Inferior parietal cortex (tissue), 1 donor: ENCODE measurements around the gene KIRREL3.

Source experiments
- DNase-seq: peaks from one replicate; pipeline ENCODE4 v3.0.0-alpha.2; 2016; ENCODE audit errors: extremely low spot score

KIRREL3 gene

DNA sequence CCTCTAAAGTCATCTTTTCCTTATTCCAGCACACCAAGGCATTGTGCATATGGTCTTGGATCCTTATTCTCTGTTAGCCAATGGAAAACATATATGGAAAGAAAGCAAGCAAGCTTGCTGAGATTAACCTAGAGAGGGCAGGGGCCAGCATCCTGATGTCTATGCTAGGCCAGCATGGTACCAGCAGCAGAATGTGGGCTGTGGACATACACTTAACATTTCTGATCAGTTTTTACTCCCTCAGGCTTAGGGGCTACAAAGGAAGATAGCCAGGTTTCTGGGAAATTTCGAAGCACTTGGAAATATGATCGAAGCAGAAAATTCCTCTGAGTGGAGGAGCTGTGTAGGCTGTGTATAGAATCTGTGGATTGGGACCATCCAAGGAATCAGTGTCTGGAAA is 578.1 kb downstream of the KIRREL3 start:
- DNase-seq: no peak

DNA sequence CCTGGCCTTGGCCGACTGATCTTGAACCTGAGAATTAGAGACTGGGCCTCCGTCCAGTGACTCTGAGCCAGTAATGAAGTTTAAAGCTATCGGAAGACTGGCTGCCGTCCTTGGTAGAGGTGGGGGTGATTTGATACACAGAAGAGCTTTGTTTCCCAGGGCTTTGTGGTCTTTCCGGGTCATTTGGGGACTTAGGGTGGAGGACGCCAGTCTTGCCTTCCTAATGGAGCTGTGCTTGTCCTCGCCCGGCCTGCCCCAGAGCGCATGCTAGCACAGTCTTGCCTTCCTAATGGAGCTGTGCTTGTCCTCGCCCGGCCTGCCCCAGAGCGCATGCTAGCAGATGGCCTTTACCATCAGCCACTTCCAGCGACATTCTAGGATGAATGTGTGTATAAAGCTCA is 579.3 kb downstream of the KIRREL3 start:
- no peak for DNase-seq

DNA sequence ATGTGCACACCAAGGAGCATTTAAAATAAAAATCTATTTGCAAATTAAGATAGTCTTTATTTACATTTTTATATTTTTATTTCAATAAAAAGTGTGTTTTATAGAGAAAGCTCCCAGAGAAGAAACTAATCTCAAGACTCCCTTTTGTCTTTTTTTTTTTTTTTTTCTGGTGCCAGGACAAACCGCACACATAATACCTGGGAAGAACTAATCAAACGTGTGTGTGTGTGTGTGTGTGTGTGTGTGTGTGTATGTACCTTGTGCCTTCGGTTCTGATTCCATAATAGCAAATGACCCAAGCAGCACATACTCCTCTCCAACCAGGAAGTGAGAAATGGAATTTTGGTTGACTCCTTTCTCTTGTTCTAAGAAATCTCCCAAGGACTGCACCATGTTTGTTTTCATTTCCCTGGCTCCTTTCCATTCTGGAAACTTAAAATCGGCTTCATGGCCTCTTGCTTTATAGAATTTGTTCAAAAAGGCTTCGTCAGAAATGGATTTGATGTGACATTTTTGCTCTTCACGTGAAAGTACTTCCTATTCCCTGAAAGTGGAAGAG is 579.8 kb downstream of the KIRREL3 start:
- no peak for DNase-seq

DNA sequence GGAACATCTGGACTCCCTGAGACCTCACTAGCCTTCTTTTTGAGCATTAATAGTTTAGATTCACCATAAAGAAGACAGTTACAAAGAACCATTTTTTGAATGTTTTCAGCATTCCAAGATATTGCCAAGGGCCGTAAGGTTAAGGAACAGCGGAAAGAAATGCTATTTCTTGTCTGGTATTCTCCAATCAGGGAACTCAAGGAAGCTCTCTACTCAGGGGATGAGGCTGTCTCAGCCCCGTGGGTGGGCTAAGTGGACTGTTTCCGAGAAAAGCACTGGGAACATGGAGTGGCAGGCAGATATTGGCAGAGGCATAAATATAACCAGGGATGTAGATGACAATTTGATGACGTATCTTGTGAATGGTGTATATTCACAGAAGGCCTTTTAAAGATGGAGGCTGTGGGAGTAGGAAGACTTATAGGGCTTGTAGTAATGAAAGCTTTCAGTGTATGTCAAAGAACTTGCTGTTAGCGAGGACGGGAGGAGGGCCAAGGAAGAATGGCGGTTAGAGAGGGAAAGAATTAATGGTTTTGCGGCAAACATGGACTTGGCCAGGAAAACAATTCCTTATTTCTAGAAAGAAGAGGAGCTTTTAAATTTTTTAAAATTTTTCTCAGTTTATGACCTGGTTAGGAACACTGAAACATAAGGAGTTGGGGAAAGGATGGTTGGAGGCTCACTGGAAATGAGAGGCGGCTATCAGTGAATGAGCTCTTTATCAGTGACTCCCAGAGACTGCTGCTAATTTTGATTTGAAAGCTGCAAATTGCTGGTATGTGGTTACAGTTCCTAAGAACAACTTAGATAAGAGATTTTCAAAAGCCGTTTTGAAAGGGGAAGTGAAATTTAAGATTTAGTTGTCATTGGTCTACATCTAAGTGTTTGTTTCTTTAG is 580.5 kb downstream of the KIRREL3 start:
- DNase-seq: peak; percentile 55

DNA sequence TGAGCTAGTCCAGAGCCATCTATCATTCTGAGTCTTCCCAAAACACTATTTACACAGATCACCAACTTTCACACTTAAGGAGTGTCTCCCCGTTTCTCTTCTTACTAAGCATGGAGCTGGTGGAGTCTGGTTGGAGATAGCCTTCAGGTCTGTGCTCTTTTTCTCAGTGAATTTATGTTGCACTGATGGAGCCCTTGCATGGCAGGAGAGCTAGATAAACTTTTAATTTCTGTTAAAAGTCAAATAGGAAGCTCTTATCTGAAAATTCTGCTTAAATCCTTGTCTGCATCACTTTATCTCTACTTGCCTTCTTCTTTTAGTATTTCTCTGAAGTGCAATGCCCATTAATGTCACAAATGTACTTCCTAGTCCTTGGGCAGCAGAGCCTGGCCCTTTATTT is 581.7 kb downstream of the KIRREL3 start:
- no peak for DNase-seq

DNA sequence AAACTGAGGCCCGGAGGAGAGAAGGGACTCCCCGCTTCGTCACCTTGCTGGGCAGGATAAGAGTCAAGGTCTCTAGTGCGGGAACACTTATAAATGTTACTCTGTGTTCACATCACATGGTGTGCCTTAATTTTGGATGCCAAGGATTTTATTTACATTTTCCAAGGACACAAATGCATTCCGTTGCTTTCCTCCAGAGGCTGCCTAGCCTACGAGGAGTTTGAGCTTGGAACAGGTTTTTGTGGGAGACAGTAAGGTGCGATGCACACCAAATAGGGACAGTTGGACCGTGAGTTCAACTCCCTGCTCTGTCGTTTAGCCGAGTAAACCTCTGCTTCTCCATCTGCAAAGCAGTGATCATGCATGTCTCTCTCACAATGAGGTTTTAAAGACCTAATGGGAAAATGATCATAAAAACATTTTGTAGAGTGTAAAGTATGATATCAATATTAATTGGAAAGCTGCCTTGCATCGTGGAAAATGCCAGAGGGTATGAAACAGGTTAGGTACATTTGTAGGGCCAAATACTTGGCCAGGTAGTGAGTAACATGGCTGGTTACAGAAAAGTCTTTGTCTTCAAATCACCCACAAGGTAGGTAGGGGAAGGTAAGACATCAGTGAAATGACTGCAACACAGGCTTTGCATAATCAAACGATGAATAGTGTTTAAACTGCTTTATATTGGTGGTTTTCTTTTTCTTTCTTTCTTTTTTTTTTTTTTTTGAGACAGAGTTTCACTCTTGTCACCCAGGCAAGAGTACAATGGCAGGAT is 583.3 kb downstream of the KIRREL3 start:
- no peak for DNase-seq

DNA sequence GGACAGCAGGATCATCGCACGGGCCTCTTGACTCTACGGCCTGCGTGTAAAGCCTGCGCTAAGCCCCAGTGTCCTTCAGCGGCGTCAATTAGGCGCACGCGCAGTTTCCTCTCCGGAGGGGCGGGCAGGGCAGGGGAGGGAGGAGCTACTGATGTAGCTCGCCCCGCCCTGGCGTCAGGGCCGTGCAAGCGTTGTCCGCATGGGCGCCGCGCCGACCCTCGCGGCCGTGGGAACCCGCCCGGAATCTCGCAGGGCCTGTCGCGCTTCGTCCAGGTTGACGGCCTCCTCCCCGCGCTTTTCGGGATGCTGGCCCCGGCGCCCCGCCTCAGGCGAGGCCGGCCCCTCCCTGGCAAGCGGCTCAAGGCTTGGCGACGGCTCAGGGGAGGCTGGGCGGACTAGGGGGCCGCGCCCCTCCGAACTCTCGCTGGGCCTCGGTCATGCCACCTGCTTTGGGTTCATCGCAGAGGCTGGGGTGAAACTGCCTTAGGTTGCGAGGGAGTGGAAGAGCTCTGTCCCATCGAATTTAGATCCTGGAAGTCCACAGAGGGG is 584.0 kb downstream of the KIRREL3 start:
- peak; percentile 84 for DNase-seq

DNA sequence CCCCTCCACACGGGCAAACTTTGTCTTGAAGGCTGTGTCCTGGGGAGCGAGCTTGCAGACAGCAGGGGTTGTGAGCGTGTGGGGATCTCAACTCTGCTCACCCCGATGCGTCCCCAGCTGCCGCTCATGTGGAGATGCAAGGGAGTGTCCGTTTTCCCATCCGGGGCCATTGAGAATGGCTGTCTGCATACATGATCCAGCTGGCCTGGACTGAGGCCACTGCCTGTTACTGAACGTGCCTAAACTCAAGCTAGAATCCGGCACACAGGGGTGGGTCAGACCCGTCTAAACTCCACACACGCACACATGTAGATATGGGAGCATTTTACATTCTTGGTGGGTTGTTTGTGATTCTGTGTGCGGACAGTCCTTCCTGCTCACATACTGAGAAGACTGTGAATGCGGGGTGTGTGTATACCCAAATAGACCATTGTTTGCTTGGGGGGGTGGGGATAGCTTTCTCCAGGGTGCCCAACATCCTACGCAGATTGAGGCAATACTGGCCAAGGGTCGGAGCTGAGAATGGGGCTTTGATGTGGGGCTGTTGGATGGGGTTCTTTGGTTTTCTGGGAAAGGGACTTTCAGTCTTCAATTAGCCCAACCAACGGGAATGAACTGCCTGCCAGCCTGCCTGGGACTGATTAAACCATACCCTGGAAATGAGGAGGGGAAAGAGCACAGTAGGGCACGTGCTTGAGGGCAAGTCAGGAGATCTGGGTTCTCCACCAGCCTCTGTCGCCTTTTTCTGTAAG is 584.7 kb downstream of the KIRREL3 start:
- peak; percentile 48 for DNase-seq

DNA sequence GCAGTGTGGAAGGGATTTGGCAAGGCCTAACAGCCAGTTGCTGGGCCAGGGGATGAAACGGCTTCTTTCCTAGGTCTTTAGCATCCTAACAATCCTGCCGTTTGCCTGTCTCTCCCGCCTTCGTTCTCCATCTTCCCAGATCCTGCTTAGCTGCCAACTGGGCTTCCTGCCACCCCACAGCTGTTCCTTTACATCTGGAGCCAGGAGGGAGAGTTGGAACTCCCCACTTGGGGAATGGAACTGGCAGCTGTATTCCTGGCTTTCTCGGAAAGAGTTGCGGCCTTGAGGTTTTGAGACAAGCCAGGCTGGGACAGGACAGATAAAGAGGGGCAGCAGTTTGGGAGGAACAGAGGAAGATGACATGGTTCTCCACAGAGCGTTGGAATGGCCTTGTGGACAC is 585.4 kb downstream of the KIRREL3 start:
- peak; percentile 68 for DNase-seq

DNA sequence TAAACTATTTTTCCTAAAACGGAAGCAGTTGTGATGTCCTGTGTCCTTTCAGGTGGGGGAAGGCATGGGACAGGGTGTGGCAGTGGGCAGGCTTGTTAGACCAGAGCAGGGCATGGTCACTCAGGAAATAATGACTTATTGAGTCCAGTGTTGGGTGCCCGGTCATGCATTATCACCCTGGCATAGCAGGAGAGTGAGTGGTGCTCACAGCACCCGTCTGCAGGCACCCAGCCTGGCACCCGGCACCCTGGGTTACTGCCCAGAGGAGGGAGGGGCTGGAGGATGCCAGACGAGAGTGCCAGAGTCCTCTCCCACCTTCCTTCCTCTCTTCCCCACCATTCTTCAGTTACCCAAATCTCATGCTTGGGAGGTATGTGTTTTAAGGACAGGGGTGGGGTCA is 586.0 kb downstream of the KIRREL3 start:
- DNase-seq: no peak

DNA sequence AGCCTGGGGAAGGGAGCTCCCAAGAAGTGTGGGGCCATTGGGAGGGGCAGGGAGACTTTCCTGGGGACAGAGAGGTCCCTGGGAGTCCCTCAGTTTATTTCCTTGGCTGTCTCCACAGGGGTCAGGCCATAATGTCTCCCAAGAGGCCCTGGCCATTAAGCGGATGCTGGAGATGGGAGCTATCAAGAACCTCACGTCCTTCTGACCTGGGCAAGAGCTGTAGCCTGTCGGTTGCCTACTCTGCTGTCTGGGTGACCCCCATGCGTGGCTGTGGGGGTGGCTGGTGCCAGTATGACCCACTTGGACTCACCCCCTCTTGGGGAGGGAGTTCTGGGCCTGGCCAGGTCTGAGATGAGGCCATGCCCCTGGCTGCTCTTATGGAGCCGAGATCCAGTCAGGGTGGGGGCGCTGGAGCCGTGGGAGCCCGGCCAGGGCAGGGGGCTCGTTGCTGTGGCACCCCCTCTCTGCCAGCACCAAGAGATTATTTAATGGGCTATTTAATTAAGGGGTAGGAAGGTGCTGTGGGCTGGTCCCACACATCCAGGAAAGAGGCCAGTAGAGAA is 586.6 kb downstream of the KIRREL3 start:
- DNase-seq: no peak

DNA sequence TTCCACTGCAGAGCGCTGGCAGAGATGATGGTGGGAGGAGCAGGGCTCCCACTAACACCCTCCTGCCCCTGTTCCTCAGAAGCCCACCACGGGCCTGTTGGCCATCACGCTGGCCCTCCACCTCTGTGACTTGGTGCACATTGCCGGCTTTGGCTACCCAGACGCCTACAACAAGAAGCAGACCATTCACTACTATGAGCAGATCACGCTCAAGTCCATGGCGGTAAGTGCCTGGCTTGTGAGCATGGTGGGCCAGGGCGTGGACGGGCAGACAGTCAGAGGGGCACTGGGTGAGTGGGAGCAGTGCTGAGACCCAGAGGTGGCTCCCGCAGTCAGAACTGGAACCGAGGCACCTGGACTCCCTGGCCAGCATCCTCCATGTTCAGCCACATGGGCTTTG is 587.1 kb downstream of the KIRREL3 start:
- DNase-seq: no peak

DNA sequence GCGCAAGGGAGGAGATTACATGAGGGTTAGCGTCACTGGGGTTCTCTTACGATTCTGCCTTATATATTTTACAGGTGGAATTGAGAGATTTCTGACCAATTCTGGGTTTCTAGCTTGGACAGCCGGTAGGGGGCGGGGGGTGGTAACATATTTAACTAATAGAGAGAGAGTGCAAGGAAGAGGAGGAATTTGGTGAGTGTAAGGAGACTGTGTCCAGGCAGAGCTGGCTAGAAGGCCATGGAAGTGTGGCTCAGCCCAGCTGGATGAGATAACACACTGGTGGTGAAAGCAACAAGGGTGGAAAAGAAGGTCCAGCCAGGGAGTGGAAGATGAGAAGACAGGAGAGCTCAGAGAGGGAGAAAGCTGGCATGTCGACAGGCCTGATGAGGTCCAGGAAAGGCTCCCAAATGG is 588.6 kb downstream of the KIRREL3 start:
- DNase-seq: no peak

DNA sequence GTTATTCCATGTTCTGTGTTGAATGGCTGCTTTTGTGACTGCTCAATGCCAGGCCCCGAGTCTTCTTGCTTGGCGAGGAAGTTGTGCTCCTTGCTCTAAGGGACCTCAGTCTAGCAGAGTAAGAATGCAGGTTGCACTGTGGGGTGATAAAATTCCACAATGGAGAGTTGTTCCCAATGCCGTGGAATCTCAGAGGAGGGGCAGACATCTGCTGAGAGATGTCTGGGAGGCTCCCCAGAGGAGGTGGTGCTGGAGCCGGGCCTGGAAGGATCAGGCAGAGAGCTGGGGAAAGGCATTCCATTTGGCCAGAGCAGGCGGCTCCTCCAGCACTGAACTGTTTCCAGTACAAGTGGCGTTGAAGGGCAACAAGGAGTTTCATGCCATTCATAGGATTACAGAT is 589.9 kb downstream of the KIRREL3 start:
- no peak for DNase-seq

DNA sequence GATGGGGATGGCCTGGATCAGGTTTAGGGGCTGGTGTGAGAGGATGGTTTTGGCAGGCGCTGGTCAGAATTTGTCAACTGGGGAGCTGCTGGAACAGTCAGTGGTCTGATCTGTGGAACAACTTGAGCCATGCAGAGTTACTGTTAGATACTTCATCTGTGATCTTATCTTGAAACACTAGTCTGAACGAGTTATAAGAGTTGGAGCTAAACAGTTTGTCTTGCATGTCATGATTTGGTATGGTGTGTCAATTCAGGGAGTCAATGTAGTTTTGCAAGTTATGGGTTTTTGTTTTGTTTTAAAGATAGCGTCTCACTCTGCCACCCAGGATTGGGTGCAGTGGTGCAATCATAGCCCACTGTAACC is 591.0 kb downstream of the KIRREL3 start:
- no peak for DNase-seq

DNA sequence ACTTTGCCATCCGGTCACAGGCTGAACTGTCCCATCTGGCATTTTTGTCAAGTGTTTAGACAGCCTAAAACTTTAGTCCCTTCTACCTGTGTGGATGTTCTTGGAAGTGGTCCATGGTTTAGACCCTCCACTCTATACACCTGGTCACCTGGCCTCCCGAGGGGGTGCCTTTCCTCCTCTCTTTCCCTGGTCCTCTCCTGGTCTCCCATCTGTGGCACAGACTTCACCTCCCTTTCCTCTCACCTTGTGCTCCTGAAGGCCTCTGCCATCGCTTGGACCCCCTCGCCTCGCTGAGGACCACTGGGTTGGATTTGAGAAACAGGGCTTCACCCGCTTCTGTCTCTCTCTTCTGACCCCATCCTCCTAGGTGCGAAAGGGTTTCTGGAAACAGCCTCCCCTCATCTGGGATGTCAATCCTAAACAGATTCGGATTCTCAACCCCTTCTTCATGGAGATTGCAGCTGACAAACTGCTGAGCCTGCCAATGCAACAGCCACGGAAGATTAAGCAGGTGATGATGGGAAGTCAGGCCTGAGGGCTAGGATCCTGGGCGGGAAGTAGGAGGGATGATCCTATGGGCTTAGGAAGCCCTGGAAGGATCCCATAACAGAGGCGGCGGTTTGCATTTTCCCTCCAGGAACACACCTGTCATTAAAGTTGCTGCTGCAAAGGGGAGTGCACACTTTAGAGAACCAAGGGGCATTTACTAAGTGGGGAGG is 591.5 kb downstream of the KIRREL3 start:
- no peak for DNase-seq

DNA sequence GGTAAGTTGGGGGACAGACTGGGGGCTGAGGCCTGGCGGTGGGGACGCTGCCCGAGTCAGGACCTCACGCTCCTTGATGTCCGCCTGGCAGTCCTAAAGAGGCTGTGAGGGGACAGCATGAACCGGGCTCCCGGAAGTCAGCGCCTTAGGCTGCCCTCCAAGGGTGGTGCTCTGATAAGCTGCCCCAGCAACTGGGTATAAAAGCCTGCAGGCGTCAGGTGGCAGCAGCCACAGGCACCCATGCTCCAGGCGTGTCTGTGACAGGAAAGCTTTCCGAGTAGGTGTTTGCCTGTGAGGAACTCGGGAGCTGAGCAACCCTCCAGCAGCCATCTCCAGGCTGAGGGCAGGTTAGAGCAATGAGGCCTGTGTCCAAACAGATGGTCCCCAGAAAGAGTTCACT is 592.1 kb downstream of the KIRREL3 start:
- no peak for DNase-seq

DNA sequence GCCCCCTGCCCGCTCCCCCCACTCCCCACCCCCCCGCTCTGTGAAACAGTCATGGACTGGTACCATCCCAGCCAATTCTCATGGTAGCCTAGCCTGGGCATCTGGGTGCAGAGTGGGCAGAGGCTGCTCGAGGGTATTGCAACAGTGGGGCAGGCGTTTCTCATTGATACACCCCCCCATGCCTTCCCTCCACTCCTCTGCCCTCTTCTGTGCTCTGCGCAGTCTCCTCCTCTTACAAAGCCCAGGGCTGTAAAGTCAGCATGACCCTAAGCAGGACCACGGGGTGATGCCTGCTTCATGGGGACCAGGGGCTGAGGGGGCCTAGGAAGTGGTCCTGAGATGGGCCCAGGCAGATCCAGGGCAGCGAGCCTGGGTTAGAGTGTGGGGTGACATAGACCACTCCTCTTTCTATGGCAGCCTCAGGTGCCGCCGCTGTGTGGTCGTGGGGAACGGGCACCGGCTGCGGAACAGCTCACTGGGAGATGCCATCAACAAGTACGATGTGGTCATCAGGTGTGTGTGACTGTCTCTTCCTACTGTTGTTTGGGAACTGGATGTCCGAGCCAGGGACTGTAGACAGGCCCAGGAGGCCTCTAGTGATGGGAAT is 592.8 kb downstream of the KIRREL3 start:
- no peak for DNase-seq

DNA sequence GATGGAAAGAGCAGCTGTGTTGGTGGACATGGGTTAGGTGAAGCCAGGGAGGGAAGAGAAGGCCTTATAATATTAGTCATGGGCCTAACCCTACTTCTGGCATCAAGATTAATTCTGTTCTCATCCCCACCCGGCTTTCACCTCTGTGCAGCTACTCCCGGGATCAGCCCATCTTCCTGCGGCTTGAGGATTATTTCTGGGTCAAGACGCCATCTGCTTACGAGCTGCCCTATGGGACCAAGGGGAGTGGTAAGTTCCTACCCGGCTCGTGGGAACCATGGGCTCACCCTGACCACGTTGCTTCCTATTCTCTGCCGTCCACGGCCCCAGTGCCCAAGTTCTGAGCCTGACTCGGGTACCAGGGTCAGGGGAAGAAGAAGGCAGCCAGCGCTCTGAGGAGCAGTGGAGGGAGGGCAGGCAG is 593.5 kb downstream of the KIRREL3 start:
- DNase-seq: no peak

DNA sequence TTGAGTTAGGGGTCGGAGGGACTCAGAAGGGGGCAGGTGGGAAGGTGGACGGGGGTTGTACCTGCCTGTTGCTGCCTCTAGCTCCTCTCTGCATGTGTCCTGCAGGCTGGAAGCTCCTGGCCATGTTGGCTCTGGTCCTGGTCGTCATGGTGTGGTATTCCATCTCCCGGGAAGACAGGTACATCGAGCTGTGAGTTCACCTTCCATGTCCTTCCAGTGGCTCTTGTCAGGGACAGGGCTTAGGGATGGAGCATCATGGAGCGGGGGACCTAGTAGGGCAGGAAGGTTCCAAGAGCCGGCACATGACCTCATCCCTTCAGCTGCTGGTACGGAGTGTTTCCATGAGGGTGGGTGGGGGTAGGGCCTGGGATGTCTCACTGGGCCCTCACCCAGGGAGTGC is 594.2 kb downstream of the KIRREL3 start:
- no peak for DNase-seq
